NCI-H526 treated with DMSO at 0.1 percent for 48 hours (cell line): ENCODE data around the gene CBFA2T3.

Experiments used
- DNase-seq: peaks from one replicate; lab custom pipeline; 2025; lab: John Stamatoyannopoulos, UW

The CBFA2T3 gene

GRCh38 chr16:88840600-88841215 lies 136.3 kb downstream of the CBFA2T3 start:
- no peak for DNase-seq

- no peak for DNase-seq
These were observed 137.0 kb downstream of the CBFA2T3 start for GRCh38 chr16:88839745-88840599.

- no peak for DNase-seq
These were observed 137.9 kb downstream of the CBFA2T3 start for GRCh38 chr16:88839026-88839529.

GRCh38 chr16:88838566-88838965 lies 138.4 kb downstream of the CBFA2T3 start:
- no peak for DNase-seq

- DNase-seq, result no peak
These were observed 139.2 kb downstream of the CBFA2T3 start for GRCh38 chr16:88837806-88838205.

- DNase-seq, result no peak
These were observed 140.2 kb downstream of the CBFA2T3 start for GRCh38 chr16:88836791-88837190.

GRCh38 chr16:88835818-88836217 lies 141.2 kb downstream of the CBFA2T3 start:
- DNase-seq, result no peak

- DNase-seq, result no peak
These were observed 141.6 kb downstream of the CBFA2T3 start for GRCh38 chr16:88835383-88835782.

GRCh38 chr16:88834670-88835069 lies 142.3 kb downstream of the CBFA2T3 start:
- no peak for DNase-seq

GRCh38 chr16:88833086-88833485 lies 143.9 kb downstream of the CBFA2T3 start:
- DNase-seq, result no peak

- no peak for DNase-seq
These were observed 145.2 kb downstream of the CBFA2T3 start for GRCh38 chr16:88831838-88832237.

GRCh38 chr16:88830783-88831182 lies 146.2 kb downstream of the CBFA2T3 start:
- no peak for DNase-seq

GRCh38 chr16:88830258-88830657 lies 146.7 kb downstream of the CBFA2T3 start:
- no peak for DNase-seq

GRCh38 chr16:88828711-88829110 lies 148.3 kb downstream of the CBFA2T3 start:
- no peak for DNase-seq

GRCh38 chr16:88827727-88828126 lies 149.3 kb downstream of the CBFA2T3 start:
- DNase-seq, result no peak

- no peak for DNase-seq
These were observed 150.8 kb downstream of the CBFA2T3 start for GRCh38 chr16:88826070-88826840.

GRCh38 chr16:88825146-88825545 lies 151.9 kb downstream of the CBFA2T3 start:
- DNase-seq, result no peak
